WTC11 (cell line): ENCODE results near the gene PEAK3. TPM values are rescaled to one million over a fixed set of nuclear protein-coding genes. Genes with fewer than 3 reads are reported as not detected.

Source experiments
- ATAC-seq: fragments of 200-7000 bp; cut with Tn5 transposase; 2 replicates; pipeline ENCODE4 v1.10.0; 2021; ENCODE audit warnings: mild to moderate bottlenecking, moderate library complexity
- CTCF ChIA-PET: fragments of 300-600 bp; sonication (Branson Sonifier 250); formaldehyde crosslinking; loops from one replicate; lab custom pipeline; 2021; ENCODE audit warnings: antibody characterized with exemption; lab: Charles Lee
- POLR2A ChIA-PET: fragments of 350-600 bp; sonication (Branson Sonifier 250); formaldehyde crosslinking; loops from one replicate; lab custom pipeline; 2021; ENCODE audit warnings: antibody characterized with exemption; lab: Charles Lee
- DNase-seq: peaks from one replicate; pipeline ENCODE4 v3.0.0; 2021; ENCODE audit warnings: low spot score
- H3K27ac Mint-ChIP-seq: 2 replicates; pipeline ENCODE4 v1.8.0; 2021; ENCODE audit warnings: mixed read lengths
- H3K27me3 Mint-ChIP-seq: 2 replicates; pipeline ENCODE4 v1.8.0; 2021; ENCODE audit warnings: low read depth, mild to moderate bottlenecking, moderate library complexity, mixed read lengths
- H3K36me3 Mint-ChIP-seq: 2 replicates; pipeline ENCODE4 v1.8.0; 2021; ENCODE audit warnings: mixed read lengths
- H3K4me1 Mint-ChIP-seq: 2 replicates; pipeline ENCODE4 v1.8.0; 2022; ENCODE audit warnings: mixed read lengths
- H3K4me3 Mint-ChIP-seq: 2 replicates; pipeline ENCODE4 v1.8.0; 2021; ENCODE audit warnings: mild to moderate bottlenecking, moderate library complexity, mixed read lengths
- H3K9me3 Mint-ChIP-seq: 2 replicates; pipeline ENCODE4 v1.8.0; 2021; ENCODE audit warnings: mixed read lengths
- CREB1 ChIP-seq: sonication (generic); formaldehyde crosslinking; IDR thresholded peaks from 2 replicates; pipeline ENCODE4 v1.8.0; 2023; ENCODE audit warnings: mild to moderate bottlenecking, missing genetic modification reagents
- ERG ChIP-seq: fragments of 250-450 bp; sonication (Bioruptor Pico); IDR thresholded peaks from 2 replicates; pipeline ENCODE4 v1.8.0; 2021; ENCODE audit warnings: mild to moderate bottlenecking
- ETV6 ChIP-seq: sonication (generic); formaldehyde crosslinking; IDR thresholded peaks from 2 replicates; pipeline ENCODE4 v1.8.1; 2022; ENCODE audit warnings: mild to moderate bottlenecking, missing genetic modification reagents
- FOXP1 ChIP-seq: sonication (generic); formaldehyde crosslinking; IDR thresholded peaks from 2 replicates; pipeline ENCODE4 v1.8.0; 2022; ENCODE audit warnings: missing genetic modification reagents, mild to moderate bottlenecking, moderate library complexity, borderline replicate concordance
- JAZF1 ChIP-seq: fragments of 250-450 bp; sonication (Bioruptor Pico); IDR thresholded peaks from 2 replicates; pipeline ENCODE4 v1.9.0; 2021; ENCODE audit warnings: moderate library complexity, mild to moderate bottlenecking, inconsistent platforms
- KAT7 ChIP-seq: sonication (generic); formaldehyde crosslinking; IDR thresholded peaks from 2 replicates; pipeline ENCODE4 v1.8.1; 2023; ENCODE audit warnings: missing genetic modification reagents, mild to moderate bottlenecking, borderline replicate concordance
- NFATC4 ChIP-seq: fragments of 250-450 bp; sonication (Bioruptor Pico); IDR thresholded peaks from 2 replicates; pipeline ENCODE4 v1.9.0; 2021; ENCODE audit warnings: mild to moderate bottlenecking
- NFE2L1 ChIP-seq: sonication (generic); formaldehyde crosslinking; IDR thresholded peaks from 2 replicates; pipeline ENCODE4 v1.8.1; 2023; ENCODE audit warnings: missing genetic modification reagents
- NFYB ChIP-seq: sonication (generic); formaldehyde crosslinking; conservative IDR thresholded peaks from 2 replicates; pipeline ENCODE4 v1.8.0; 2022; ENCODE audit warnings: low read depth, missing genetic modification reagents
- NR2C2 ChIP-seq: sonication (generic); formaldehyde crosslinking; IDR thresholded peaks from 2 replicates; pipeline ENCODE4 v1.8.0; 2022; ENCODE audit warnings: mild to moderate bottlenecking, missing genetic modification reagents
- OVOL2 ChIP-seq: fragments of 250-450 bp; sonication (Bioruptor Pico); IDR thresholded peaks from 2 replicates; pipeline ENCODE4 v1.9.0; 2021; ENCODE audit warnings: mild to moderate bottlenecking, borderline replicate concordance
- TEAD1 ChIP-seq: sonication (generic); formaldehyde crosslinking; IDR thresholded peaks from 2 replicates; pipeline ENCODE4 v1.8.0; 2022; ENCODE audit warnings: mild to moderate bottlenecking, missing genetic modification reagents
- TP53 ChIP-seq: sonication (generic); formaldehyde crosslinking; IDR thresholded peaks from 2 replicates; pipeline ENCODE4 v1.8.1; 2023; ENCODE audit warnings: mild to moderate bottlenecking, missing genetic modification reagents
- ZNF121 ChIP-seq: sonication (generic); formaldehyde crosslinking; IDR thresholded peaks from 2 replicates; pipeline ENCODE4 v1.8.0; 2023; ENCODE audit warnings: missing genetic modification reagents
- ZNF532 ChIP-seq: fragments of 250-450 bp; sonication (Bioruptor Pico); IDR thresholded peaks from 2 replicates; pipeline ENCODE4 v1.9.0; 2021; ENCODE audit warnings: mild to moderate bottlenecking, borderline replicate concordance
- ZNF671 ChIP-seq: fragments of 250-450 bp; sonication (Bioruptor Pico); IDR thresholded peaks from 2 replicates; pipeline ENCODE4 v1.8.0; 2021; ENCODE audit warnings: mild to moderate bottlenecking
- total RNA-seq: library from RNA; stranded (reverse); gene quantifications from 3 replicates; pipeline ENCODE4 v1.2.3, GENCODE V29; 2021
- TF ChIP-seq, protein P1 (sequence below): fragments of 250-450 bp; sonication (Bioruptor Pico); IDR thresholded peaks from 2 replicates; pipeline ENCODE4 v1.9.0; 2021; ENCODE audit warnings: moderate library complexity, mild to moderate bottlenecking, inconsistent platforms, borderline replicate concordance
- TF ChIP-seq, protein P2 (sequence below): sonication (generic); formaldehyde crosslinking; IDR thresholded peaks from 2 replicates; pipeline ENCODE4 v1.8.0; 2022; ENCODE audit warnings: mild to moderate bottlenecking, missing genetic modification reagents
- TF ChIP-seq, protein P3 (sequence below): sonication (generic); formaldehyde crosslinking; IDR thresholded peaks from 2 replicates; pipeline ENCODE4 v1.8.1; 2022; ENCODE audit warnings: mild to moderate bottlenecking, moderate library complexity, missing genetic modification reagents
- TF ChIP-seq, protein P4 (sequence below): fragments of 250-450 bp; sonication (Bioruptor Pico); IDR thresholded peaks from 2 replicates; pipeline ENCODE4 v1.9.0; 2021; ENCODE audit warnings: mild to moderate bottlenecking
- TF ChIP-seq, protein P5 (sequence below): sonication (generic); formaldehyde crosslinking; IDR thresholded peaks from 2 replicates; pipeline ENCODE4 v1.8.0; 2023; ENCODE audit warnings: missing genetic modification reagents

PEAK3 gene
- total RNA-seq, 1 experiment from 2014 or later: not detected

DNA sequence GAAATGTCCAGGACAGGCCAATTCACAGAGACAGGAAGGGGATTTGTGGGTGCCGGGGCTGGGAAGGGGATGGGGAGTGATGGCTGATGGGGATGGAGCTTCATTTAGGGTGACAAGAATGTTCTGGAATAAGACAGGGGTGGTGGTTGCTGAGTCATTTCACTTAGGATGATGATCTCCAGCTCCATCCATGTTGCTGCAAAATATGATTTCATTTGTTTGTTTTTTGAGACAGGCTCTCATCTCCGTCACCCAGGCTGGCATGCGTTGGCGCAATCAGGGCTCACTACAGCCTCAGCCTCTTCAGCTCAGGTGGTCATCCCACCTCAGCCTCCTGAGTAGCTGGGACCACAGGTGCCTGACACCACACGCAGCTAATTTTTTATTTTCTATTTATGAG lies 22.6 kb downstream of the PEAK3 start:
- ChIA-PET POLR2A (no interaction called here), CTCF (interaction anchor here (0.7 to 2.0 kb wide), 5 partner anchors 13 to 329 kb away, joined by 3 to 6 read pairs (median 4); partner anchors contain the start of gene LSM7)
- ATAC-seq: no peak
- no peak for DNase-seq
- Mint-ChIP-seq H3K27me3 (peaks cover 4% of the 10 kb centered on the region), H3K27ac (no peak overlapping the region), H3K4me1 (no peaks in the 10 kb centered on the region), H3K4me3 (no peak overlapping the region), H3K9me3 (no peaks in the 10 kb centered on the region), H3K36me3 (no peaks in the 10 kb centered on the region)
- TF ChIP-seq, protein P1, sequence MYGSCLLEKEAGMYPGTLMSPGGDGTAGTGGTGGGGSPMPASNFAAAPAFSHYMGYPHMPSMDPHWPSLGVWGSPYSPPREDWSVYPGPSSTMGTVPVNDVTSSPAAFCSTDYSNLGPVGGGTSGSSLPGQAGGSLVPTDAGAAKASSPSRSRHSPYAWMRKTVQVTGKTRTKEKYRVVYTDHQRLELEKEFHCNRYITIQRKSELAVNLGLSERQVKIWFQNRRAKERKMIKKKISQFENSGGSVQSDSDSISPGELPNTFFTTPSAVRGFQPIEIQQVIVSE (CRISPR knock-in tag): no peak
- no peak for TF ChIP-seq ERG (CRISPR knock-in tag)
- TF ChIP-seq NFE2L1 (CRISPR knock-in tag): no peak
- TF ChIP-seq, protein P2, sequence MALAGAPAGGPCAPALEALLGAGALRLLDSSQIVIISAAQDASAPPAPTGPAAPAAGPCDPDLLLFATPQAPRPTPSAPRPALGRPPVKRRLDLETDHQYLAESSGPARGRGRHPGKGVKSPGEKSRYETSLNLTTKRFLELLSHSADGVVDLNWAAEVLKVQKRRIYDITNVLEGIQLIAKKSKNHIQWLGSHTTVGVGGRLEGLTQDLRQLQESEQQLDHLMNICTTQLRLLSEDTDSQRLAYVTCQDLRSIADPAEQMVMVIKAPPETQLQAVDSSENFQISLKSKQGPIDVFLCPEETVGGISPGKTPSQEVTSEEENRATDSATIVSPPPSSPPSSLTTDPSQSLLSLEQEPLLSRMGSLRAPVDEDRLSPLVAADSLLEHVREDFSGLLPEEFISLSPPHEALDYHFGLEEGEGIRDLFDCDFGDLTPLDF (CRISPR knock-in tag): no peak
- TF ChIP-seq NFYB: no peak
- TF ChIP-seq OVOL2 (CRISPR knock-in tag): no peak
- no peak for TF ChIP-seq ZNF532 (CRISPR knock-in tag)
- no peak for TF ChIP-seq FOXP1
- TF ChIP-seq ZNF671 (CRISPR knock-in tag): no peak
- TF ChIP-seq, protein P3, sequence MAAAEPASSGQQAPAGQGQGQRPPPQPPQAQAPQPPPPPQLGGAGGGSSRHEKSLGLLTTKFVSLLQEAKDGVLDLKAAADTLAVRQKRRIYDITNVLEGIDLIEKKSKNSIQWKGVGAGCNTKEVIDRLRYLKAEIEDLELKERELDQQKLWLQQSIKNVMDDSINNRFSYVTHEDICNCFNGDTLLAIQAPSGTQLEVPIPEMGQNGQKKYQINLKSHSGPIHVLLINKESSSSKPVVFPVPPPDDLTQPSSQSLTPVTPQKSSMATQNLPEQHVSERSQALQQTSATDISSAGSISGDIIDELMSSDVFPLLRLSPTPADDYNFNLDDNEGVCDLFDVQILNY (CRISPR knock-in tag): no peak
- TF ChIP-seq NR2C2: no peak
- TF ChIP-seq, protein P4, sequence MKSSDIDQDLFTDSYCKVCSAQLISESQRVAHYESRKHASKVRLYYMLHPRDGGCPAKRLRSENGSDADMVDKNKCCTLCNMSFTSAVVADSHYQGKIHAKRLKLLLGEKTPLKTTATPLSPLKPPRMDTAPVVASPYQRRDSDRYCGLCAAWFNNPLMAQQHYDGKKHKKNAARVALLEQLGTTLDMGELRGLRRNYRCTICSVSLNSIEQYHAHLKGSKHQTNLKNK (CRISPR knock-in tag): no peak
- TF ChIP-seq ETV6 (CRISPR knock-in tag): no peak
- TF ChIP-seq KAT7: no peak
- no peak for TF ChIP-seq JAZF1 (CRISPR knock-in tag)
- no peak for TF ChIP-seq NFATC4 (CRISPR knock-in tag)

GRCh38 chr19:2255982-2256685 lies 25.8 kb downstream of the PEAK3 start, which contains the start of gene JSRP1:
JSRP1 (minus strand) TSS chr19:2256417; CDS start chr19:2255314, 1,103 bp downstream.
- peaks cover 31% of the 10 kb centered on the region for H3K27me3 Mint-ChIP-seq
- H3K4me1 Mint-ChIP-seq: peaks cover 3% of the 10 kb centered on the region; the same call in 1 of the 2 replicates
- ChIA-PET CTCF (interaction anchor here (0.8 kb wide), 1 partner anchor 57 kb away, joined by 3 read pairs; no protein-coding TSS in a partner anchor), POLR2A (interaction anchor here (0.9 kb wide), 1 partner anchor 78 kb away, joined by 3 read pairs; no protein-coding TSS in a partner anchor)
- no peak within 1 kb of the TSS for H3K4me3 Mint-ChIP-seq
- H3K36me3 Mint-ChIP-seq: no peaks in the 10 kb centered on the region
- no peaks in the 10 kb centered on the region for H3K9me3 Mint-ChIP-seq
- ATAC-seq (no peak), DNase-seq (peak; percentile 20)
- no peak within 1 kb of the TSS for H3K27ac Mint-ChIP-seq
- TF ChIP-seq CREB1 (CRISPR knock-in tag): no peak
- no peak for TF ChIP-seq TEAD1 (CRISPR knock-in tag)
- no peak for TF ChIP-seq TP53
- no peak for TF ChIP-seq ZNF121 (CRISPR knock-in tag)
- TF ChIP-seq, protein P5, sequence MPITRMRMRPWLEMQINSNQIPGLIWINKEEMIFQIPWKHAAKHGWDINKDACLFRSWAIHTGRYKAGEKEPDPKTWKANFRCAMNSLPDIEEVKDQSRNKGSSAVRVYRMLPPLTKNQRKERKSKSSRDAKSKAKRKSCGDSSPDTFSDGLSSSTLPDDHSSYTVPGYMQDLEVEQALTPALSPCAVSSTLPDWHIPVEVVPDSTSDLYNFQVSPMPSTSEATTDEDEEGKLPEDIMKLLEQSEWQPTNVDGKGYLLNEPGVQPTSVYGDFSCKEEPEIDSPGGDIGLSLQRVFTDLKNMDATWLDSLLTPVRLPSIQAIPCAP (CRISPR knock-in tag): no peak
- no peak for TF ChIP-seq NR2C2
